Hippocampal formation (tissue), 2 donors: Measurements from ENCODE around the gene LRRC8D.
"Not testable (repeated sequence)": the region's sequence is repeated elsewhere in the genome, so short reads cannot be mapped to it uniquely, and the experiment has no call there.

Source experiments
- DNase-seq, 2 donors: peaks; one replicate each; lab custom pipeline; 2025; lab: John Stamatoyannopoulos, UW

The LRRC8D gene

DNA sequence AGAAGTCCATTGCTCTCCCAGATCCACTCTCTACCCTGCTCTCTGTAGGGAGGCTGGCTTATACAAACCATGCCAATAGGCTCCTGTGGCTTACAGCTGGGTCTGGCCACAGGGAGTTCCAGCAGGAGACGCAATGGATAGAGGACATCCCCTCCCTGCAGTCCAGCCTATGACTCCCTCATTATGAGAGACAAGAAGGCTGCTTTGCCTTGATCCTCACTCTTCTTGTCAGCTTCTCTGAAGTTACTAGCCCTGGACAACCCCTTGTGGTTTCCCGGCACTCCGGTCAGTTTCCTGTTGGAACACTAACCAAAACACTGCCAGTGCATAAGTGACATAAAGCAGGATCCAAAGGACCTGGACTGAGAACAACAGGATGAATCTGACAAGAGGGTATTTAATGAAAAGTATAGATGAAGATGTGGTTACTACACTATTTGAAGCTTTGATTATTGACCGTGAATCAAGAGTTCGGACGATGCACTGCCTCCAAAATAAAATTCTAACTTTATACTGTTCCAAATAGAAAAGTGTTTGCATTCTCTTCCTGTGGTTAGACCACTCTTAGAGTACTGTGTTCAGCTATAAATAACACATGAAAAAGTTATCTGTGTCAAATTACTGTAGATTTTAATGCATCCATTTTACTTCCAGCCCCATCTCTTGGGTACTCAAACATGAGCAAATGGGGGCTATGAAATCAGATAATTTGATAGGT is 141.4 kb downstream of the LRRC8D start:
- DNase-seq, result no peak

DNA sequence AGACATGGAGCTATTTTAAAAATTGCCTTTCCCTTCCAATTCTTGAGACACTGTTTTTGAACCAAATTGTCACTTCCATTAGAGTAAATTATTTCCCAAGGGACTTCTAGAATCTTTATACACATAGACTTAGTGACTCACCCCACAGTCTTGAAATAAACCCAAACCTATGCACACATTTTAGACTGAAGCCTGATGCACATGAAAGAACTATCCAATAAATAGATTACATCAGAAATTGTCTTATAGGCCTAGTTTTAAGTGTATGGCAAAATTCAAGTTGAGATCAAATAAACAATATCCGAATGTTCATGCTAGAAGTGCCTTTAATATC is 141.9 kb downstream of the LRRC8D start:
- DNase-seq, result no peak

DNA sequence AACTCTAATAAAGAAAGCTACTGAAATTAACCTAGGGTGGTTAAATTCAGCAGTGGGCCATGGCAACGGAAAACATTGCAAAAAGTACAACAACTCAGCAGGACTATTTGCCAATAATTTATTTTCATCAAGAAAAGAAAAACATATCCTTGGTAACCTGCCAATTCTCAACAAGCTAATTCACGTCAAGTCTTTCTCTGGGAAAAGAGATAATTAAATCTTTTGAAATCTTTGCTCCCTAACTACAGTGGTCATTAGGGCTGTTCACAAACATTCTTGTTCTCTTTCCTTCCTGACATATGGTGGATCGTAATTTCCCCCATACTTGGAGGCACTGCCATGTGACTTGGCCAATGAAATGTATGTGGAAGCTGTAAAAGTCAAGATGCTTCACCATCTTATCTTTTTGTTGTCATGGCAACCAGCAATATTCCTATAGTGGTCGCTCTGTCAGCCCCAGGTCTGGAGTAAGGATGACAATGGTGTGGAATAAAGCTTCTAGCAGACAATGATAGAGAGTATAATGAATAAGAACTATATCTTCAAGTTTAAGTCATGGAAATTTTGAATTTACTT is 144.4 kb downstream of the LRRC8D start:
- no peak for DNase-seq

DNA sequence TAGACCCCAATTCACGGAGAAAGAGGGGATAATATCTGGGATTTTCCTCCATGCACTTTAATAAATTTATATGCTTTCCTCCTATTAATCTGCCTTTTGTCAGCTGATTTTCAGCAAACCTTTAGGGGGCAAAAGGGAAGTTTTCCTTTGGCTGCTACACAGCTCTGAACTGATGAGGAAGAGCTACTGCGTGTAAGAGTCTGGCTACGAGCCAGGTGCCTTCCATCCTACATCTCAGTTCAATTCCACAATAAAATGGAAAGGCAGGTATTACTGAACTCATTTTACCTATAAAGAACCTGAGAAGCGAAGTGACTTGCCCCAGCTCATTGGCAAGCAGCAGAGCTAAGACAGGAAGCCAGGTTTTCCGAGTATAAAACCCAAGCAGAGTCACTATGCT is 145.8 kb downstream of the LRRC8D start:
- DNase-seq, result no peak

DNA sequence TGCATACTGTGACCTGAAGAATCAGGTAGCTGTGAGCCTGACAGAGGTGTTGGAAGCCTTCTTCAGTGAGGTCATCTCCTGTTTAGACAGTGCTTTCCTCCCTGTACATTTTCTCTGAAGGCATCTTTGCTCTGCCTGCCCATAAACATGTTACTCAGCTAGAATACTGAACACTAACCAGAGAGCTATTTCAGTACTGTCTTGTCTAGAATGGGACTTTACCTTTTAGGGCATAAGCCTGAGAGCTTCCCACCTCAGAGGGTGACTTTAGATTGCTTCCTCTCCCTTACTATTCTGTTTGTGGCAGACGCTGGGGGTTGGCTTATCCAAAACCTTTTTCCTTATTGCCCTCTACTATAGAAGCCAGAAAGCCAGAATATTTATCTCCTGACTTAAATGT is 150.8 kb downstream of the LRRC8D start:
- no peak for DNase-seq

DNA sequence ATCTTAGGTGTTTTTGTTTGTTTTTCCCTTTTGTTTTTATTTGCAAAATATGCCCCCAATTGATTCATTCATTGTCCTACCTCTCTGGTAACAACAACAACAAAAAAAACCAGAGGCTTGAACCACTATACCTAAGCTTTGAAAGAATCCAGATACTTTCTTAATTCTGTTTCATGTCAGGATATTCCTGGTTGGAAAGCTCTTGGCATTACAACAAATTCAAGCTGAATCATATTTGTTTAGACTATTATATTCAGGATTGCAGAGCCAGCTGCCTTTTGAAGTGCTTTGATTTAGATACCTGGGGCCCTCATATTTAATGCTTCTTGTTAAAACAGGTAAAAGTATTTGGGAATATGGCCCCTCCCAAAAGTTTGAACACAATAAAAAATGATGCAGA is 151.2 kb downstream of the LRRC8D start:
- no peak for DNase-seq

DNA sequence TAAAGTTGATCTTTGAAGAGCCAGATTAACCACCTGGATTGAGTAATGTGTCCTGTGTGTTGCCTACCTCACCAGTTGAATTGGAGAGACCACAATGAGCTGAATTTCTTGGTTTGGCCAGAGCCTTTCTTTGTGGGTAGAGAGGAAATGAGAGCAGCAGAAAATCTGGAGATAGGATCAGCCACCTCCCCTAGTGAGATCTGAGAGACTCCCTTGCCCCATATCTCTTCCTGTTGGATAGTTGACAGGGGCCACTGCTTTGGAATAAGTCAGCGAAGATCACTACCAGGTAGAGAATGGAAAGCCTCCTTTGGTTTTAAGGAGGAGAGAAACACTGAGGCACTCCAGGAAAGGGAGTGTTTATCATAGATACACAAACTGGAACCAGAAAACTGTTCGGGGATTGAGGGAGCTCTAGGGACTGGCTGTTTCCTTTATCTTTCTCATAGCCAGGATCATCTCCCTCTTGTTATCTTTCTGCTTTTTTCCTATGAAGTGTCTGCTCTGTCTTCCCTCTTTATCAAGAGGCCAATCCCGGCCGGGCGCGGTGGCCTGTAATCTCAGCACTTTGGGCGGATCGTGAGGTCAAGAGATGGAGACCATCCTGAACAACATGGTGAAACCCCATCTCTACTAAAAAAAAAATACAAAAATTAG is 152.8 kb downstream of the LRRC8D start:
- DNase-seq, result no peak

DNA sequence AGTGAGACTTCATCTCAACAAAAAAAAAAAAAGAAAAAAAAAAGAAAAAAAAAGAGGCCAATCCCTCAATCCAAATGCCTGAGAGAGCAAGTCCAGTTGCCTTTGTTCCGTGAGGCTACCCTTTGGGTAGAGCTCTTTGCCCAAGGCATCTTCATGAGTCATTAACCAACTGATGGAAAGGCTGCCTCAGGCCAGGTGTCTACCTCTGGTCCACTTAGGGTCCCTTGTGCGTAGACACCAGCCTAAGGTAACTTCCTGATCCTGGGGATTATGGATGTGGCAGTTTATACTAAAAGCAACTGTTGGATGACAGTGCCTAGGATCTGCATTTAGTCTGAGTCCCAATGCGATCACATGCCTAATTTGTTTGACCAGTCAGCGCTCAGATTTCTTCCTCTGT is 153.4 kb downstream of the LRRC8D start:
- no peak for DNase-seq

DNA sequence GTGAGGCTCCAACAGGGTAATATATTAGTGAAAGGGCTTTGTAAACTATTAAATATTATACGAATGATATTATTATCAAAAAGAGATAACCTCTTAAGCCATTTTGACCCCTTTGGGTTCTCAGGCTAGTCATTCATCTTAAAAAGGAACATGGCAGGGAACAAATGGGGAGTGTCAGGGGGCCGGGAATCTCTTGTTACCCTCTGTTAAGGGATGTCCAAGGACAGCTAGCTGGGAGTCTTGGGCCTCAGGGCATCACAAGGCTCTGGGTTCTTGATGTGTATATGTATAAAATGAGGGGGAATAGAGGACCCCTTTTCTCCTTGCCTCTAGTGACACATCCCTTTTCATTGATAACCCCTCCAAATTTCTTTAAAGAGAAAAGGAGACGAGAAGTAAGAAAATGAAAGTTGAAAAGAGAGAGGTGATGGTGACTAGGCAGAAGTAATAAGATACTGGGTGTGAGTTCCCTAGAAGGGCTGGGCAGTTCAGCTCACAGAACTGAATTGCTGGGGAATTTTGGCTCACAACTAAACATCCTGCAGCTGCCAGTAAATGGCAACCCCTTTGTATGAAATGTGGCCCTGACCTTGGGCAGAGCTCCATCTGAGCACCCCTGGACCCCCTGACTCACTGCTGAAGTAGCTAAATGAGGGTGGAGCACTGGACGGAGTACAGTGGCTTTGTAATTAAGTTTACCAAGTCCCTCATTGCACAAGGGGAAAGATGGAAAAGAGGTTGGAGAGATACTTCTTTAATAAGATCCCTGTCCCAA is 154.1 kb downstream of the LRRC8D start:
- no peak for DNase-seq

DNA sequence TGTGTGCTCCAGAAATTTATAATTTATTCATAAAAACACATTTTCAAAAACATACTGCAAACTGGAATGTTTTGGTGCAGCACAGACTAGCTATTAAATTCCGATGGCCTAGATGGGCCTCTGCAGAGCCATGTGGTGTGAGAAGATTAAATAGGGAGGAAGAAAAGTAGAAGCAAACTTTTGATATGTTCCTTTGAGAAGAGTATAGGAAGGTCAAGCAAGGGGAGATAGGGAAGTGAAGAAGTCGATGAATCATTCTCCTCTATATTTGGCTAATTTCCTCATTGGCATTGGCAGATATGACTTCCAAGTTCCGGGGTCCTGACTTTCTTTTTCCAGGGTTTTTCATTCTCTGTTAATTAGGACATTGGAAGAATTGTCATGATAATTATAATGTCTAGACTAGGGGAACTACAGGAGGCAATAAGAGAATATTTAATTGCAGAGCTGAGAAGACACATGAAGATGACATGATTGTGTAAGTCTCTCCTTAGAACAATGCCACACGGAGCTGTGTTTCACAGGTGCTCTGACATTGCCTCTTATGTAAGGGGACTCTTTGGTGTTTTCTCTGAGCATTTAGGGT is 154.8 kb downstream of the LRRC8D start:
- DNase-seq, result no peak

DNA sequence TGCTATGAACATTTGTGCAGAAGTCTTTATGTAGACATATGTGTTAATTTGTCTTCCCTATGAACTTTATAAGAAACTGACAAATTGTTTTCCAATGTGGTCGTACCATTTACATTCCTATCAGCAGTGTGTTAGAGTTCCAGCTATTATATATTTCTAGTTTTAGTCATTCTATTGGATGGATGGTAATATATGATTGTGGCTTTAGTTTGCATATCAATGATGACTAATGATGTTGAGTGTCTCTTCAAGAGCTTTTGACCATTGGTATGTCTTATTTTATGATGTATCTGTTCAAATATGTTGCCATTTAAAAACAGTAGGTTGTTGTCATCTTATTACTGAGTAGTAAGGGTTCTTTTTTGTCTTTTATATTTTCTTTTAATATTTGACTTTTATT is 157.9 kb downstream of the LRRC8D start:
- DNase-seq, result no peak

DNA sequence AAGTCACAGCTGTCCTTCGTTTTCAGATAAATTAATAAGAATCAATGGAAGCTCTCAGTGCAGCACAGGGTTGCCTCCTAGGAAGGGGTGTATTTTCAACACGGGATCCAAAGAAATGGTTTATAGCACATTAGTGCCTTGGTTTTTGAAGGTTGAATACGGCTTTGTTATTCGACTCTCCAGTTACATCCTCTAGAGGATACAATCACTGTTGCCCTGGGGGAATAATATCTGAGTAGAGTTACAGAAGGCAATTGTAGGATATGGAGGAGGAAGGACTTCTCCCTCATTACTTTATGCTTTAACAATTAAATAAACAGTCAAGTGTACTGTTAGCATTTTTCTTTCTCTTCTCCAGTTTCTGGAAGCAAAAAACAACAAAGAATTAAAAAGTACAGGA is 159.8 kb downstream of the LRRC8D start:
- DNase-seq, result no peak

DNA sequence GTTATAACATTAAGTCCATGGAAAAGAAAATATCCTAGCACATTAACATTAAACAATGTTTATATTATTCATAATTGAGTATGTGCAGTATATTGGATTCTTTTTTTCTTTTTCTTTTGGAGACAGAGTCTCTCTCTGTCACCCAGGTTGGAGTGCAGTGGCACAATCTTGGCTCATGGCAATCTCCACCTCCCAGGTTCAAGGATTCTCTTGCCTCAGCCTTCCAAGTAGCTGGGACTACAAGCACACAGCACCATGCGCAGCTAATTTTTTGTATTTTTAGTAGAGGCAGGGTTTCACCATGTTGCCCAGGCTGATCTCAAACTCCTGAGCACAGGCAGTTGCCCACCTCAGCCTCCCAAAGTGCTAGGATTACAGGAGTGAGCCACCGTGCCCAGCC is 162.0 kb downstream of the LRRC8D start:
- not testable (repeated sequence) for DNase-seq

DNA sequence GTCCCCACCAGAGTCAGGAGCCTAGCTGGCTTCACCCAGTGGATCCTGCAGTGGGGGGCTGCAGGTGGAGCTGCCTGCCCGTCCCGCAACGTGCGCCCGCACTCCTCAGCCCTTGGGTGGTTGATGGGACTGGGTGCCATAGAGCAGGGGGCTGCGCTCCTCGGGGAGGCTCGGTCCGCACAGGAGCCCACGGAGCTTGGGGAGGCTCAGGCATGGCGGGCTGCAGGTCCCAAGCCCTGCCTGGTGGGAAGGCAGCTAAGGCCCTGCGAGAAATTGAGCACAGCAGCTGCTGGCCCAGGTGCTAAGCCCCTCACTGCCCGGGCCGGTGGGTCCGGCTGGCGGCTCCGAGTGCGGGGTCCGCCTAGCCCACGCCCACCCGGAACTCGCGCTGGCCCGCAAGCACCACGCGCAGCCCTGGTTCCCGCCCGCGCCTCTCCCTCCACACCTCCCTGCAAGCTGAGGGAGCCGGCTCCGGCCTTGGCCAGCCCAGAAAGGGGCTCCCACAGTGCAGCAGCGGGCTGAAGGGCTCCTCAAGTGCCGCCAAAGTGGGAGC is 163.8 kb downstream of the LRRC8D start:
- not testable (repeated sequence) for DNase-seq

DNA sequence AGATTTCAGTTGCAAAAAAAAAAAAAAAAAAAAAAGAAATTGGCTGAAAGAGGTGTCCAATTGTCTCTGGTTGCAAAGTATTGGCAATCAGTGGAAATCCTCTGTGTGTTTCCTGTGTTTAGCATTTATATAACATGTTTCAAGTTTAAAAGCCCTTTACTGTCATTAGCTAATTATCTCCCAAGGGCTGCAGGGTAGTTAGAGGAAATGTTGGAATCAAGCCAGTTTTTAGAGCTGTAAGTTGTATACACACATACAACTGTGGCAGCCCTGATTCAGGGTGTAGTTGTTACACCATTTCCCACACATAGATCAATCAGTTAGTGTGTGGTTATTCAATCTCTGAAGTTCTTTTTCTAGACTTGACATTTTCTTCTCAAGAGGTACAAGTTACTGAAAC is 165.2 kb downstream of the LRRC8D start:
- no peak for DNase-seq
